IMR-90 (cell line): ENCODE measurements around the gene CFAP61. TPM values are rescaled to one million over a fixed set of nuclear protein-coding genes. Genes with fewer than 3 reads are reported as not detected.

Source experiments
- ATAC-seq: fragments of 200-7000 bp; cut with Tn5 transposase; 2 replicates; pipeline ENCODE4 v1.9.1; 2020; ENCODE audit warnings: low read depth, mild to moderate bottlenecking, moderate library complexity
- BruUV-seq: library from RNA; stranded (reverse); fragments of 400-500 nt; replicated peaks from 2 replicates; lab custom pipeline; 2021; lab: Mats Ljungman, UMichigan
- CTCF ChIA-PET: fragments of 300-600 bp; formaldehyde crosslinking; extraction: SDS; loops from one replicate; lab custom pipeline; 2021; ENCODE audit warnings: antibody characterized with exemption; lab: Yijun Ruan, JAX
- POLR2A ChIA-PET: fragments of 300-600 bp; sonication (Branson Sonifier 250); formaldehyde crosslinking; loops from one replicate; lab custom pipeline; 2022; ENCODE audit warnings: antibody characterized with exemption; ENCODE audit not compliant: unreplicated experiment; lab: Charles Lee
- DNase-seq: peaks from one replicate; pipeline ENCODE4 v3.0.0; 2013
- H2AFZ ChIP-seq: replicated peaks from 2 replicates; pipeline ENCODE3; 2013; ENCODE audit warnings: low read length, mild to moderate bottlenecking; ENCODE audit not compliant: poor library complexity
- H2AK5ac ChIP-seq: 2 replicates; pipeline ENCODE4 v1.6.1; 2013; ENCODE audit warnings: low read depth, low read length, inconsistent platforms
- H2AK9ac ChIP-seq: replicated peaks from 2 replicates; pipeline ENCODE3; 2013; ENCODE audit warnings: mild to moderate bottlenecking, low read depth, low read length, moderate library complexity; ENCODE audit not compliant: poor library complexity
- H2BK120ac ChIP-seq: 2 replicates; pipeline ENCODE4 v1.6.1; 2013; ENCODE audit warnings: low read depth, low read length, inconsistent platforms
- H2BK15ac ChIP-seq: 3 replicates; pipeline ENCODE4 v1.6.1; 2013; ENCODE audit warnings: low read depth, low read length, inconsistent platforms
- H2BK20ac ChIP-seq: 2 replicates; pipeline ENCODE4 v1.6.1; 2013; ENCODE audit warnings: low read depth, mild to moderate bottlenecking, inconsistent platforms, low read length, moderate library complexity
- H2BK5ac ChIP-seq: 2 replicates; pipeline ENCODE4 v1.6.1; 2013; ENCODE audit warnings: mild to moderate bottlenecking, low read depth, low read length, inconsistent platforms; ENCODE audit not compliant: poor library complexity, severe bottlenecking
- H3K14ac ChIP-seq: replicated peaks from 2 replicates; pipeline ENCODE4 v1.6.1; 2013; ENCODE audit warnings: low read depth, low read length, inconsistent platforms
- H3K18ac ChIP-seq: 2 replicates; pipeline ENCODE4 v1.6.1; 2013; ENCODE audit warnings: low read depth, low read length, control low read depth
- H3K23ac ChIP-seq: 2 replicates; pipeline ENCODE4 v1.6.1; 2013; ENCODE audit warnings: low read depth, low read length, inconsistent platforms
- H3K27ac ChIP-seq: 2 replicates; pipeline ENCODE4 v1.5.1; 2013; ENCODE audit warnings: mild to moderate bottlenecking, control low read depth, low read length; ENCODE audit not compliant: insufficient read depth
- H3K27me3 ChIP-seq: 2 replicates; pipeline ENCODE4 v1.6.1; 2013; ENCODE audit warnings: low read length; ENCODE audit not compliant: control insufficient read depth, insufficient read depth
- H3K36me3 ChIP-seq: 2 replicates; pipeline ENCODE4 v1.6.1; 2013; ENCODE audit warnings: low read length, mixed read lengths; ENCODE audit not compliant: control insufficient read depth, insufficient read depth
- H3K4ac ChIP-seq: 2 replicates; pipeline ENCODE4 v1.6.1; 2013; ENCODE audit warnings: low read depth, low read length, inconsistent platforms
- H3K4me1 ChIP-seq: 2 replicates; pipeline ENCODE4 v1.6.1; 2013; ENCODE audit warnings: low read length, mixed read lengths; ENCODE audit not compliant: control insufficient read depth, insufficient read depth
- H3K4me2 ChIP-seq: 2 replicates; pipeline ENCODE4 v1.6.1; 2013; ENCODE audit warnings: low read depth, mild to moderate bottlenecking, control low read depth, low read length, moderate library complexity
- H3K4me3 ChIP-seq: 2 replicates; pipeline ENCODE4 v1.5.1; 2013; ENCODE audit warnings: low read depth, mild to moderate bottlenecking, control low read depth, low read length, moderate library complexity; ENCODE audit not compliant: insufficient read depth
- H3K56ac ChIP-seq: 2 replicates; pipeline ENCODE4 v1.6.1; 2013; ENCODE audit warnings: low read length, inconsistent platforms; ENCODE audit not compliant: insufficient read depth; ENCODE audit errors: extremely low read depth
- H3K79me1 ChIP-seq, 2 experiments: 2 replicates each; pipeline ENCODE4 v1.6.1; 2013; ENCODE audit warnings: low read length in 2 of 2, inconsistent platforms in 1 of 2, low read depth in 1 of 2
- H3K9ac ChIP-seq: 2 replicates; pipeline ENCODE4 v1.6.1; 2013; ENCODE audit warnings: low read depth, low read length, control low read depth
- H3K9me1 ChIP-seq: 2 replicates; pipeline ENCODE4 v1.6.1; 2013; ENCODE audit warnings: low read length, inconsistent platforms; ENCODE audit not compliant: insufficient read depth
- H3K9me3 ChIP-seq: 2 replicates; pipeline ENCODE4 v1.6.1; 2013; ENCODE audit warnings: low read length; ENCODE audit not compliant: control insufficient read depth, insufficient read depth
- H4K20me1 ChIP-seq: 2 replicates; pipeline ENCODE4 v1.6.1; 2013; ENCODE audit warnings: low read length, inconsistent platforms; ENCODE audit not compliant: insufficient read depth
- H4K5ac ChIP-seq: 2 replicates; pipeline ENCODE4 v1.6.1; 2013; ENCODE audit warnings: mild to moderate bottlenecking, low read depth, low read length, control low read depth
- H4K8ac ChIP-seq, 2 experiments: 2 replicates each; pipeline ENCODE4 v1.6.1; 2013; ENCODE audit warnings: low read depth in 2 of 2, low read length in 2 of 2, control low read depth in 1 of 2, inconsistent platforms in 1 of 2
- H4K91ac ChIP-seq: 2 replicates; pipeline ENCODE4 v1.6.1; 2013; ENCODE audit warnings: low read depth, low read length, inconsistent platforms; ENCODE audit not compliant: insufficient read depth
- BHLHE40 ChIP-seq: fragments of 150-350 bp; IDR thresholded peaks from 2 replicates; pipeline ENCODE4 v1.6.1; 2016; ENCODE audit warnings: mild to moderate bottlenecking, low read depth, low read length
- CEBPB ChIP-seq: IDR thresholded peaks from 2 replicates; pipeline ENCODE4 v1.6.1; 2012; ENCODE audit warnings: low read depth, low read length, improper control_type of control experiment
- ELK1 ChIP-seq: fragments of 150-350 bp; IDR thresholded peaks from 2 replicates; pipeline ENCODE4 v1.6.1; 2016; ENCODE audit warnings: low read depth, mild to moderate bottlenecking, low read length, moderate library complexity, borderline replicate concordance
- FOS ChIP-seq: fragments of 150-350 bp; IDR thresholded peaks from 2 replicates; pipeline ENCODE4 v1.6.1; 2016; ENCODE audit warnings: low read depth, low read length
- MAFK ChIP-seq: IDR thresholded peaks from 2 replicates; pipeline ENCODE4 v1.6.1; 2012; ENCODE audit warnings: low read depth, low read length, improper control_type of control experiment
- MXI1 ChIP-seq: IDR thresholded peaks from 2 replicates; pipeline ENCODE4 v1.6.1; 2012; ENCODE audit warnings: low read depth, mild to moderate bottlenecking, low read length, moderate library complexity, borderline replicate concordance
- POLR2A ChIP-seq: IDR thresholded peaks from 2 replicates; pipeline ENCODE4 v1.6.1; 2012; ENCODE audit warnings: mild to moderate bottlenecking, low read depth, low read length
- RFX5 ChIP-seq: IDR thresholded peaks from 2 replicates; pipeline ENCODE4 v1.8.0; 2012; ENCODE audit warnings: low read depth, mild to moderate bottlenecking, low read length, moderate library complexity
- SMC3 ChIP-seq: fragments of 150-350 bp; IDR thresholded peaks from 2 replicates; pipeline ENCODE4 v1.6.1; 2016; ENCODE audit warnings: low read depth, mild to moderate bottlenecking, antibody characterized with exemption, low read length, moderate library complexity
- USF2 ChIP-seq: fragments of 150-350 bp; IDR thresholded peaks from 2 replicates; pipeline ENCODE4 v1.6.1; 2017; ENCODE audit warnings: mild to moderate bottlenecking, antibody characterized with exemption, low read length, low read depth
- WGBS, 2 experiments: methylation state at CpG; one replicate each; pipeline versions ENCODE4 v1.1.5 to v1.1.7; 2013; ENCODE audit warnings: missing lambda C conversion rate in 2 of 2; ENCODE audit not compliant: insufficient read length in 1 of 2; ENCODE audit errors: extremely low coverage in 2 of 2; 5-methylcytosine and 5-hydroxymethylcytosine counted together
- dilution Hi-C: fragments of 300-500 bp; cut with HindIII; formaldehyde crosslinking; loops from one replicate; pipeline ENCODE4 v1.14.3; 2018; ENCODE audit warnings: low sequenced_read_pairs; ENCODE audit not compliant: unreplicated experiment
- in situ Hi-C: fragments of 300-500 bp; cut with MboI; formaldehyde crosslinking; loops from 3 replicates; pipeline ENCODE4 v1.14.3; 2019; ENCODE audit warnings: low sequenced_read_pairs, inconsistent platforms, mixed read lengths
- intact Hi-C: fragments of 100-400 bp; cut with micrococcal nuclease; formaldehyde crosslinking; loops from 2 replicates; pipeline ENCODE4 v1.10.0; 2022
- polyA plus RNA-seq, 3 experiments: library from polyadenylated mRNA; depleted of rRNA; stranded (reverse); fragments of >200 nt; gene quantifications; 2 replicates each; pipeline ENCODE4 v1.2.3, GENCODE V29; 2012; ENCODE audit warnings: low replicate concordance in 1 of 3
- total RNA-seq: library from RNA; depleted of rRNA; stranded (reverse); fragments of >200 nt; gene quantifications from 2 replicates; pipeline ENCODE4 v1.2.3, GENCODE V29; 2012
- TF ChIP-seq, protein P1 (sequence below): conservative IDR thresholded peaks from 2 replicates; pipeline ENCODE4 v1.5.1; 2012; ENCODE audit warnings: mild to moderate bottlenecking, low read depth, low read length, improper control_type of control experiment

The CFAP61 gene
- total and polyA plus RNA-seq, 2 of the 4 experiments (the other 2 are of a cell fraction) = 0.07 TPM; not detected in 1

- H3K27ac ChIP-seq = no peak overlapping the region
- no peak overlapping the region for H2AFZ ChIP-seq
- H3K9me3 ChIP-seq = no peaks in the 10 kb centered on the region
- H3K4ac ChIP-seq = no peak overlapping the region
- in situ Hi-C loops = no loop called here
- ATAC-seq = no peak
- ChIA-PET POLR2A (no interaction called here), CTCF (no interaction called here)
- no peaks in the 10 kb centered on the region for H4K20me1 ChIP-seq
- no peaks in the 10 kb centered on the region for H3K79me1 ChIP-seq
- H3K56ac ChIP-seq = no peak overlapping the region
- no peak overlapping the region for H2BK120ac ChIP-seq
- H4K5ac ChIP-seq = no peak overlapping the region
- intact Hi-C loops = no loop called here
- H2BK5ac ChIP-seq = no peak overlapping the region
- H3K4me3 ChIP-seq = no peak overlapping the region
- no peak for TF ChIP-seq MAFK
- no peak for TF ChIP-seq CEBPB
- TF ChIP-seq POLR2A = no peak
- TF ChIP-seq, protein P1, sequence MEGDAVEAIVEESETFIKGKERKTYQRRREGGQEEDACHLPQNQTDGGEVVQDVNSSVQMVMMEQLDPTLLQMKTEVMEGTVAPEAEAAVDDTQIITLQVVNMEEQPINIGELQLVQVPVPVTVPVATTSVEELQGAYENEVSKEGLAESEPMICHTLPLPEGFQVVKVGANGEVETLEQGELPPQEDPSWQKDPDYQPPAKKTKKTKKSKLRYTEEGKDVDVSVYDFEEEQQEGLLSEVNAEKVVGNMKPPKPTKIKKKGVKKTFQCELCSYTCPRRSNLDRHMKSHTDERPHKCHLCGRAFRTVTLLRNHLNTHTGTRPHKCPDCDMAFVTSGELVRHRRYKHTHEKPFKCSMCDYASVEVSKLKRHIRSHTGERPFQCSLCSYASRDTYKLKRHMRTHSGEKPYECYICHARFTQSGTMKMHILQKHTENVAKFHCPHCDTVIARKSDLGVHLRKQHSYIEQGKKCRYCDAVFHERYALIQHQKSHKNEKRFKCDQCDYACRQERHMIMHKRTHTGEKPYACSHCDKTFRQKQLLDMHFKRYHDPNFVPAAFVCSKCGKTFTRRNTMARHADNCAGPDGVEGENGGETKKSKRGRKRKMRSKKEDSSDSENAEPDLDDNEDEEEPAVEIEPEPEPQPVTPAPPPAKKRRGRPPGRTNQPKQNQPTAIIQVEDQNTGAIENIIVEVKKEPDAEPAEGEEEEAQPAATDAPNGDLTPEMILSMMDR = no peak
- TF ChIP-seq RFX5 = no peak
- TF ChIP-seq ELK1 = no peak
- no peak for TF ChIP-seq FOS
- TF ChIP-seq SMC3 = no peak
- TF ChIP-seq MXI1 = no peak
- TF ChIP-seq BHLHE40 = no peak
- no peak for TF ChIP-seq USF2
- H3K4me1 ChIP-seq = no peaks in the 10 kb centered on the region
- H3K36me3 ChIP-seq = no peaks in the 10 kb centered on the region
- no peak overlapping the region for H2BK15ac ChIP-seq
- H3K4me2 ChIP-seq = no peak overlapping the region
- no peak overlapping the region for H2AK9ac ChIP-seq
- no peak overlapping the region for H3K23ac ChIP-seq
- no peak overlapping the region for H4K8ac ChIP-seq
- no peaks in the 10 kb centered on the region for H3K27me3 ChIP-seq
- no TSS peak for BruUV-seq
- H3K9ac ChIP-seq = no peak overlapping the region
- dilution Hi-C loops = no loop called here
- H2AK5ac ChIP-seq = no peak overlapping the region
- H3K14ac ChIP-seq = no peak overlapping the region
- WGBS, 2 experiments = 83% methylated on average over 2 of the region's 6 CpGs; no CpG with 5 or more reads in 1 of the 2 experiments
- peak; percentile 1 for DNase-seq
- H4K91ac ChIP-seq = no peak overlapping the region
- no peaks in the 10 kb centered on the region for H3K9me1 ChIP-seq
- no peak overlapping the region for H3K18ac ChIP-seq
- H2BK20ac ChIP-seq = no peak overlapping the region
These were observed 275.4 kb downstream of the CFAP61 start for GRCh38 chr20:20327746-20328145.
